Myocyte (in vitro differentiated cells): ENCODE measurements around the gene UBR3. TPM values are rescaled to one million over a fixed set of nuclear protein-coding genes. Genes with fewer than 3 reads are reported as not detected.
"Not testable (repeated sequence)": the region's sequence is repeated elsewhere in the genome, so short reads cannot be mapped to it uniquely, and the experiment has no call there.

Experiments used
- DNase-seq: peaks from one replicate; pipeline ENCODE4 v3.0.0-alpha.2; 2012; ENCODE audit warnings: low read depth
- total RNA-seq: library from RNA; depleted of rRNA; stranded (reverse); fragments of >200 nt; gene quantifications from 2 replicates; pipeline ENCODE4 v1.2.3, GENCODE V29; 2014

Gene UBR3
- total RNA-seq, 1 donor from 2014 or later: 59.6 TPM

GRCh38 chr2:169865492-169865891, 38.2 kb downstream of the UBR3 start:
- DNase-seq: no peak

GRCh38 chr2:169866230-169866629, 39.0 kb downstream of the UBR3 start:
- DNase-seq: not testable (repeated sequence)

- no peak for DNase-seq
Observed at GRCh38 chr2:169867579-169867978, 40.3 kb downstream of the UBR3 start.

GRCh38 chr2:169868951-169869350, 41.7 kb downstream of the UBR3 start:
- DNase-seq: no peak

- not testable (repeated sequence) for DNase-seq
Observed at GRCh38 chr2:169871369-169871768, 44.1 kb downstream of the UBR3 start.

GRCh38 chr2:169871994-169872393, 44.7 kb downstream of the UBR3 start:
- DNase-seq: no peak

- no peak for DNase-seq
Observed at GRCh38 chr2:169877398-169877797, 50.1 kb downstream of the UBR3 start.

GRCh38 chr2:169887120-169887519, 59.9 kb downstream of the UBR3 start:
- no peak for DNase-seq

GRCh38 chr2:169891593-169892298, 64.5 kb downstream of the UBR3 start:
- peak; percentile 17 for DNase-seq

GRCh38 chr2:169892951-169893350, 65.7 kb downstream of the UBR3 start:
- no peak for DNase-seq

GRCh38 chr2:169895294-169895985, 68.2 kb downstream of the UBR3 start:
- DNase-seq: peak; percentile 68

- DNase-seq: no peak
Observed at GRCh38 chr2:169897834-169898233, 70.6 kb downstream of the UBR3 start.

- DNase-seq: not testable (repeated sequence)
Observed at GRCh38 chr2:169900103-169900502, 72.8 kb downstream of the UBR3 start.

- no peak for DNase-seq
Observed at GRCh38 chr2:169900686-169901085, 73.4 kb downstream of the UBR3 start.

GRCh38 chr2:169906731-169907130, 79.5 kb downstream of the UBR3 start:
- no peak for DNase-seq

- DNase-seq: no peak
Observed at GRCh38 chr2:169909376-169909775, 82.1 kb downstream of the UBR3 start.

GRCh38 chr2:169910109-169910799, 83.0 kb downstream of the UBR3 start:
- no peak for DNase-seq

- DNase-seq: no peak
Observed at GRCh38 chr2:169911119-169911518, 83.9 kb downstream of the UBR3 start.

GRCh38 chr2:169916623-169917022, 89.4 kb downstream of the UBR3 start:
- DNase-seq: no peak

- DNase-seq: no peak
Observed at GRCh38 chr2:169923977-169924376, 96.7 kb downstream of the UBR3 start.

GRCh38 chr2:169925968-169926367, 98.7 kb downstream of the UBR3 start:
- no peak for DNase-seq

- DNase-seq: peak; percentile 60
Observed at GRCh38 chr2:169928463-169928864, 101.2 kb downstream of the UBR3 start.
